ENCODE measurements around the gene GLYAT. TPM values are rescaled to one million over a fixed set of nuclear protein-coding genes. Genes with fewer than 3 reads are reported as not detected.

The GLYAT gene
- total RNA-seq, 1 donor from 2014 or later = not detected

- H3K27ac ChIP-seq = no peak overlapping the region
- H3K27me3 ChIP-seq = no peaks in the 10 kb centered on the region
- no peaks in the 10 kb centered on the region for H3K4me1 ChIP-seq
- no peak overlapping the region for H3K4me3 ChIP-seq
- no peaks in the 10 kb centered on the region for H3K36me3 ChIP-seq
- intact Hi-C loops (cut with DNase I) = no loop called here
- TF ChIP-seq, protein P1, sequence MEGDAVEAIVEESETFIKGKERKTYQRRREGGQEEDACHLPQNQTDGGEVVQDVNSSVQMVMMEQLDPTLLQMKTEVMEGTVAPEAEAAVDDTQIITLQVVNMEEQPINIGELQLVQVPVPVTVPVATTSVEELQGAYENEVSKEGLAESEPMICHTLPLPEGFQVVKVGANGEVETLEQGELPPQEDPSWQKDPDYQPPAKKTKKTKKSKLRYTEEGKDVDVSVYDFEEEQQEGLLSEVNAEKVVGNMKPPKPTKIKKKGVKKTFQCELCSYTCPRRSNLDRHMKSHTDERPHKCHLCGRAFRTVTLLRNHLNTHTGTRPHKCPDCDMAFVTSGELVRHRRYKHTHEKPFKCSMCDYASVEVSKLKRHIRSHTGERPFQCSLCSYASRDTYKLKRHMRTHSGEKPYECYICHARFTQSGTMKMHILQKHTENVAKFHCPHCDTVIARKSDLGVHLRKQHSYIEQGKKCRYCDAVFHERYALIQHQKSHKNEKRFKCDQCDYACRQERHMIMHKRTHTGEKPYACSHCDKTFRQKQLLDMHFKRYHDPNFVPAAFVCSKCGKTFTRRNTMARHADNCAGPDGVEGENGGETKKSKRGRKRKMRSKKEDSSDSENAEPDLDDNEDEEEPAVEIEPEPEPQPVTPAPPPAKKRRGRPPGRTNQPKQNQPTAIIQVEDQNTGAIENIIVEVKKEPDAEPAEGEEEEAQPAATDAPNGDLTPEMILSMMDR (IDR thresholded peaks at IDR 0.05) = no peak
- no peak for DNase-seq (ENCODE audit: low spot score in 2 of 2)
- H3K9me3 ChIP-seq = no peaks in the 10 kb centered on the region
These were observed 42.4 kb upstream of the GLYAT start for GRCh38 chr11:58774164-58774593.

DNA sequence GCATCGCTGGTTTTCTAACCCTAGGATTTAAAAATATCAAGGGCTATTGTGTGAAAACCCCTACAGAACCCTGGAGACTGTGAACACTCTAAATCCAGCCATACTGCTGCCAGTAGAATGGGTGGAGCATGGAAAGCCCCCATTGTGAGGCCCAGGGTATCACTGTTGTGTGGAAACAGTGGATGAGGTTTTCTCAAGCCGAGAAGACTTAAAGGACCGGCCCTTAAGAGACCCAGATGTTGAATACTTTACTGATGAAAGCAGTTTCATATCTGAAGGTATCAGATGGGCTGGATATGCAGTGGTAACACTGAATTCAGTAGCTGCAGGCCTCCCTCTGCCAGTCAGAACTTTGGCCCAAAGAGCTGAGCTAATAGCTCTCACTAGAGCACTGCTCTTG lies 41.6 kb upstream of the GLYAT start:
- TF ChIP-seq, protein P1 (IDR thresholded peaks at IDR 0.05) = no peak
- H3K4me1 ChIP-seq = no peaks in the 10 kb centered on the region
- no peaks in the 10 kb centered on the region for H3K36me3 ChIP-seq
- no peak overlapping the region for H3K27ac ChIP-seq
- H3K4me3 ChIP-seq = no peak overlapping the region
- no peaks in the 10 kb centered on the region for H3K9me3 ChIP-seq
- no peak for DNase-seq (ENCODE audit: low spot score in 2 of 2)
- no peaks in the 10 kb centered on the region for H3K27me3 ChIP-seq
- intact Hi-C loops (cut with DNase I) = no loop called here

DNA sequence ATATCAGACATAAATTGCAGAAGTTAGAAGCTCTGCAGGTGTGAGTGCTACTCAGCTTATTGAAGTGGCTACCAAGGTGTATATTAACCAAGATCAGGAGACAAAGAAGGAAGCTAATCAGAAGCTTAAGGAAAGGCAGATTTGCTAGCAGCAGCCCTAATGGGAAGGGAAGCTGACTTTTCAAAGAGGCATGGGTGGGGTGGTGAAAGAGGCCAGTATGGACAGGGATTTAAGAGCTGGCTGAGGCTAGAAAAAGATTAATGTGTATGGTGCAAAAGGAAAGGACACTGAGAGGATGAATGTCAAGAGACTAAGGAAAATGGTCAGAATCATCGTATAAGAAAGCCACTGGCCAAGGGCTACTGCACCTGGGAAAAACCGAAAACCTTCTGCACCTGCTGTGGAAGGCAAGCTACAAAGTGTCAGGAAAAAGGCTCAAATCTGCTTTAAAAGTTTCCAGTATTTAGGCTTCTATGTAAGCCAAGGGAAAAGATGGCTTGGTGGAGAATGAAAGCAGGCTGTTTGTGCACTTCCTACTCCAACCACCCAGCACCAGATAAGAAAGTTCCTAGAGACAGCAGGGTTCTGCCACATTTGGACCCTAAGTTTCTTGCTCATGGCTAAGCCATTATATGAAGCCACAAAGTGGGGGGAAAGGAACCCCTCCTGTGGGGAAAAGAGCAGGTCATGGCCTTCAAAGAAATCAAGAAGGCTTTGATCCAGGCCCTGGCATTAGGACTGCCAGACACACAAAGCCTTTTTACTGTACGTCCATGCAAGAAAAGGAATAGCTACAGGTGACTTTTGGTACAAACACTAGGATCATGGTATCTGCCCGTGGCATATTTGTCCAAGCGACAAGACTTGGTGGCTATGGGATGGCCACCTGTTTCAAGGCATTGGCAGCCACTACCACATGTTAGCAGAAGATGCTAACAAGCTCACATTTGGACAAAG lies 40.9 kb upstream of the GLYAT start:
- DNase-seq (ENCODE audit: low spot score in 2 of 2) = no peak
- H3K4me1 ChIP-seq = no peaks in the 10 kb centered on the region
- TF ChIP-seq, protein P1 (IDR thresholded peaks at IDR 0.05) = no peak
- no peaks in the 10 kb centered on the region for H3K27me3 ChIP-seq
- H3K9me3 ChIP-seq = no peaks in the 10 kb centered on the region
- H3K36me3 ChIP-seq = no peaks in the 10 kb centered on the region
- intact Hi-C loops (cut with DNase I) = no loop called here
- H3K4me3 ChIP-seq = no peak overlapping the region
- H3K27ac ChIP-seq = no peak overlapping the region

DNA sequence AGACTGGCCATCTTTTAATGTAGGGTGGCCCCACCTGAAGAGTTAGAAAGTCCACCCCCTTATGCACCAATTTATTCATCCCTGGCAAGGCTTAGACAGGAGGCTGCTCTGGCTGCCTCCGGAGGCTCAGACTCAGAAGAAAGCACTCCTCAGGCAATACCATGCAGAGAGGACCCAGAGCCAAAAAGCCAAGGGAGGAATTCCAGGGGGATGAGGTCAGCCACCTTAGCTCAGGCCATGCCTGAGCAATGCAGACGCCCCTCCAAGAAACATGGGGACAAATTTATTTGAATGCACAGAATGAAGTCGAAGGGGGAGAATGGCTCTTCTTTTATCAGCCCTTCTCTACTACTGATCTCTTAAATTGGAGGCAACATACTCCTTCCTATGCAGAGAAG lies 39.7 kb upstream of the GLYAT start:
- intact Hi-C loops (cut with DNase I) = no loop called here
- no peaks in the 10 kb centered on the region for H3K27me3 ChIP-seq
- no peaks in the 10 kb centered on the region for H3K9me3 ChIP-seq
- TF ChIP-seq, protein P1 (IDR thresholded peaks at IDR 0.05) = no peak
- no peaks in the 10 kb centered on the region for H3K36me3 ChIP-seq
- H3K4me1 ChIP-seq = no peaks in the 10 kb centered on the region
- no peak for DNase-seq (ENCODE audit: low spot score in 2 of 2)
- no peak overlapping the region for H3K27ac ChIP-seq
- no peak overlapping the region for H3K4me3 ChIP-seq

GRCh38 chr11:58770627-58771457 lies 39.1 kb upstream of the GLYAT start:
- no peaks in the 10 kb centered on the region for H3K4me1 ChIP-seq
- no peak overlapping the region for H3K4me3 ChIP-seq
- TF ChIP-seq, protein P1 (IDR thresholded peaks at IDR 0.05) = no peak
- H3K27me3 ChIP-seq = no peaks in the 10 kb centered on the region
- H3K9me3 ChIP-seq = no peaks in the 10 kb centered on the region
- intact Hi-C loops (cut with DNase I) = no loop called here
- H3K27ac ChIP-seq = no peak overlapping the region
- DNase-seq (ENCODE audit: low spot score in 2 of 2) = no peak
- H3K36me3 ChIP-seq = no peaks in the 10 kb centered on the region
